Islet precursor cell (in vitro differentiated cells): Measurements from ENCODE around the gene MAP2K5.

ENCODE experiments used
- DNase-seq: peaks from one replicate; pipeline ENCODE4 v3.0.0-alpha.2; 2018

MAP2K5 gene

DNA sequence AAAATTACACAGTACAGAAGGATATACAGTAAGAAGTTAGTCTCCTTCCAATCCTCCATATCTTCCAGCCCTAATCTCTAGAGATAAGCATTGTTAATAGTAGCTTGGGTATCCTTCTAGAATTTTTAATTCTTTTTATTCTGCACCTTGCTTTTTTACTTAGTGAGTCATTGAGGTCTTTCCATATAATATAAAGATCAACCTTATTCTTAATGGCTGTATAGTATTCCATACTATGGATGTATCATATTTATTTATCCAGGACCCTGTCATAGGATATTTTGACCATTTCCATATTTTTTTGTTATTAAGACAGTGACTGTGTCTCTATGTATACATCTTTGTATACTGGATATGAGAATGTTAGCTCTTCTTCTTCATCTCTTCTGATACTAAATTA is 246.5 kb downstream of the MAP2K5 start:
- DNase-seq, result no peak

DNA sequence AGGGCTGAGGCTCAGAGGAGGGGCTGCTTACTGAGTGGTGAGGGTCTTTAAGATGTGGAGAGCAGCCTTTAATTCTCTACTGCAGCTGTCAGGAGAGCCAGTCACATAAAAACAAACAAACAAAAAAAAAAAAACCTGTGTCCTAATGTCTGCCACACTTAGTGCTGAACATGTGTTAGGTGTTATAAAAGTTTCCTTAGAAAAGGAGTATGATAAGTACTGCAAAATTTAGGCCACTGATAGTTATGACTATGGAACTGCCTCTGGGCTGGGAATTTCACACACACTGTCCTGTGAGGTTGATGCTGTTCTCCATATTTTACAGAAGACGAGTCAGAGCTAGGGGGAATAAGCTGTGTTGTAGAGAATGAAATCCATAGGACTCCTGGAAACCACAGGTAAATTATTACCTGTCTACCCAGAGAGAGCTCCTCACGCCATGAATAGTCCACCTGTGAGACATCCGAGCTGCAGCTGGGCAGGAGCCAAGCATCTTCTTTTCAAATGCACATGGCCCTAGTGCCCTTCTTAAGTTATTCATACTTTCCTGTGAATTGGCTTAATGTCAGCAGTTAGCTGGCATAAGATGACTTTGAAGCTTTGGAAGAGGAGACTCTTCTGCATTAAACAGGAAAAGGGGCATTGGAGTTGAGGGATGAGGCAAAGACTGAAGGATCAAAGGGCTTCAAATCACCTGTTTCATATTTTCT is 248.3 kb downstream of the MAP2K5 start:
- no peak for DNase-seq

GRCh38 chr15:67792250-67792942 is 249.9 kb downstream of the MAP2K5 start:
- no peak for DNase-seq

GRCh38 chr15:67794832-67795574 is 252.5 kb downstream of the MAP2K5 start:
- DNase-seq, result no peak

DNA sequence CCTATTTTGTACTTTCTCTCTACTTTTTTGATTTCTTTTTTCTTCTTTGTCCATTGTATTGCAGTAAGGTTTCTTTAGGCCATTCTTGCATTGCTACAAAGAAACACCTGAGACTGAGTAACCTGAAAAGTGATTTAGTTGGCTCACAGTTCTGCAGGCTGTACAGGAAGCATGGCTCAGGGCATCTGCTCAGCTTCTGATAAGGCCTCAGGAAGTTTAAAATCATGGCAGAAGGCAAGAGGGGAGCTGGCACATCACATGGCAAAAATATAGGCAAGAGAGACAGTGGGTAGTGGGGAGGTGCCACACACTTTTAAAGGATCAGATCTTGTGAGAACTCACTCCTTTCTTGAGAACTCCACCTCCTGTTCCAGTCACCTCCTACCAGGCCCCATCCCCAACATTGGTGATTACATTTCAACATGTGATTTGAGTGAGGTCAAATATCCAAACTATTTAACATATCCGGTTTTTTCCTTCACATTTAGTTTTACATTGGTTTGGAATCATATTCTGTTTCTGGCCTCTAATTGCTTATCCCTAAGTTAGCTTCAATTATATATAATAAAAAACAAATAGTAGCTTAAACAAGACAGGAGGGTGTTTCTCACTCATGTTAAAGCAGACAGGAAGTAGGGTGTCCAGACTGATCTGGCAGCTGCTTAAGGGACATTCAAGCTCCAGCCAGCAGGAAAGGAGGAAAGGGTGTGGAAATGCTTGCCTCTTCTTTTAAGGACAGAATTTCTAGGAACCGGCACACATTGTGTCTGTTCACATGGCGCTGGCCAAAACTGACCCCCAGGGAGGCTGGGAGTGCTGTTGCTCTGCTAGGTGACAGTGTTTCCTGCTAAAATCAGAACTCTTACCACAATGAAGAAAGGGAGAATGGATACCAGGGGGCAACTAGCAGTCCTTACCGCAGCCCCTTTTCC is 254.0 kb downstream of the MAP2K5 start:
- DNase-seq, result no peak

DNA sequence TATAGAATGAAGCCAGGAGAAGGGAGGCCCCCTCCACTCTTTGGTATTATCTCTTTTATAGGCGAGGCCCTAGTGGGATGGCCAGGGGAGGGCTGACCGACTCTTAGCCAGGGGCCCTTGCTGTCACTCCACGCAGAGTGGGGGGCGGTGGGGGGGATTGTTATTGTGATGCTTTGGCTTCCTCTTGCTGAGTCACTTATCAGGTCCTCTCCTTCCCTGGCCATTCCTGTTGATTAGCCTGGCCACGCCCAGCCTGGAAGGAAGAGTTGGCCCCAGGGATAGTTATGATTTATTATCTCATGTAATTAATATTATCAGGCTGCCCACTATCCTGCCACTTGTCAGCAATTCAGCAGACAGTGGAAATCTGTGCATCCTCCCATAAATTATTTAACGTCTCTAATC is 257.3 kb downstream of the MAP2K5 start:
- peak; percentile 26 for DNase-seq

DNA sequence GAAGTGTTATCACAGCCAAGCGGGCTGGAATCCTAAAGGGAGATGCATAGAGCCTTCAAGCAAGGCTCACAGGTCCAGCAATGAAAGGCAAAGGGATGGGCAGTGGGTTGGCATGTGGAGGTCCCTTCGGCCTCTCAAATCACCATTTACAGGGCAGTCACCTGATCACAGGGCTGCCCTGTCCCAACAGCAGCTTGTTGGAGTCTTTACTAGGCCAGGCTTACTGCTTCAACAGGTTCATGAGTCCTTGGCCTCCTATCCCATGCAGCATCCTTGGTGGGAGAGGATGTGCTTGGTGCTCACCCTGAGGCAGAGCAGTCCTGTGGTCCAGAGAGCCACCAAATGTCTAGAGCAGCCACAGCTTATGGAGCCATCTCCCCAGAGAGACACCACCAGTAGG is 258.6 kb downstream of the MAP2K5 start:
- DNase-seq, result peak; percentile 29

GRCh38 chr15:67801926-67802914 is 259.7 kb downstream of the MAP2K5 start:
- DNase-seq, result peak; percentile 35

DNA sequence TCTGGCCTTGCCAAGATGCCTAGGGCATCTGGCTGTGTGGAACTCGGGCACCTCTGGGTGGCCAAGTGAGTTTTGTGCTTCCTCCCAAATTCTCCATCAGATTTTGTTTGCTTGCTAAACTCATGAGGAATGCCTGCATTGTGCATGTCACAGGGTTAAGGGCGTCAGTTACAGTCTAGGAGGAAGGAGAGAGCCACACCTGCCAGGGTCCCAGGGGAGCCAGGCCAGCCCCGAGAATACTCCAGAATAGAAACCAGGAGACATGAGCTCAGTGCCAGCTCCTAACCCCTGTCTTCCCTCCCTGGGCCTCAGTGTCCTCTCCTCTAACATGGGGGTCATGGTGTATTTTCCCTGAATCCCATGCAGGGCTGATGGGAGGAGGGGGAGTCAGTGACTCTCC is 260.8 kb downstream of the MAP2K5 start:
- DNase-seq, result peak; percentile 21

DNA sequence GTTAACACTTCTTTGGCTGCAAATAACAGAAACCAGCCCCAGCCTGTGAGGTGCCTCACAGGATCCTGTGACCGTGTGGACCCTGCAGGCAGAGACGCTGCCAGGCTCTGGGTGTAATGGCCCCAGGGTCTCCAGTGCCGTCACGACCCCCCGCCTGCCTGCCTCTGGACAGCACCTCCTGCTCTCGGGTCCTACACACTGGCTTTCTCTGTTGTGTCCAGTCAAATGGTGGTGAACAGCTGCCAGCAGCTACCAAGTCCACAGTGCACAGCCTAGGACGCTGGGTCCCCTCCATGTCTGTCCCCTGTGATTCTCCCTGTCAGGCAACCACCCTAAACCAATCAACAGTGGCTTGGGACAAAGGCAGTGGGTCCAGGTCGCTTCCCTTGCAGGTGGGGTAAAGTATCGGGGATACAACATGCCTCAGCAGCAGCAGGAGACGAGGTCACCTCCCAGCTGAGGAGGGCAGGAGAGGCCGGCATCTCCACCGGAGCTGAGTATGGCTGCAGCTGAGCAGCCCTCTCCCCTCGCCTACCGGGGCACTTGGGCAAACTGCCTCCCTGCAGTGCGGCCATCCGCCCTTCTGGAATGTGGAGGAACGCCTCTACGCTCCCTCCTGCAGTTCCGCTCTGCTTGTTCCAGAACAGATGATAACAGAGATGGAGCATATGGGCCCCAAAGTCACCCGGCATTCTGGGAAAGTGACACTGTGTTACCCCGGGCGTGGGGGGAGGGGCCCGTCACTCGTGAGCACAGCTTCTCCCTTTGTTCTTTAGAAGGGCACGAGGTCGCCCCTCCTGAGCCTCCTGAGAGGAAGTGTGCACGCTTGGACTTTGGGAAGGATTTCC is 261.7 kb downstream of the MAP2K5 start:
- peak; percentile 54 for DNase-seq

GRCh38 chr15:67805008-67805665 is 262.6 kb downstream of the MAP2K5 start:
- DNase-seq, result peak; percentile 40

- DNase-seq, result peak; percentile 43
These were observed 263.4 kb downstream of the MAP2K5 start for GRCh38 chr15:67805666-67806516.

DNA sequence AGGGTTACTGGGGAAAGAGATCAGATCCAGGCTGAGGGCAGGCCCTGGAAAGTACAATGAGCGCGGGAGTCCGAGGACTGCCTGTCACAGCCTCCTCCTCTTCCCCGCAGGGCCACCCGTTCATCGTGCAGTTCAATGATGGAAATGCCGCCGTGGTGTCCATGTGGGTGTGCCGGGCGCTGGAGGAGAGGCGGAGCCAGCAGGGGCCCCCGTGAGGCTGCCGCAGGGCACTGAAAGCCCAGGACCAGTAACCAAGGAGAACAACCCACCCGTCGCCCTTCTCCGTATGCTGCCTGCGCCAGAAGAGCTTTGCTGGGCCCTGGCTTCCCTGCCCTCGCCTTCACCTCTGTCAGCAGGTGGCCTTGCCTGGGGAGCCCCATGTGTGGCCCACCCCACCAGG is 264.0 kb downstream of the MAP2K5 start:
- DNase-seq, result peak; percentile 48

GRCh38 chr15:67807141-67807540 is 264.6 kb downstream of the MAP2K5 start:
- DNase-seq, result peak; percentile 47

- peak; percentile 15 for DNase-seq
These were observed 265.3 kb downstream of the MAP2K5 start for GRCh38 chr15:67807836-67808235.

DNA sequence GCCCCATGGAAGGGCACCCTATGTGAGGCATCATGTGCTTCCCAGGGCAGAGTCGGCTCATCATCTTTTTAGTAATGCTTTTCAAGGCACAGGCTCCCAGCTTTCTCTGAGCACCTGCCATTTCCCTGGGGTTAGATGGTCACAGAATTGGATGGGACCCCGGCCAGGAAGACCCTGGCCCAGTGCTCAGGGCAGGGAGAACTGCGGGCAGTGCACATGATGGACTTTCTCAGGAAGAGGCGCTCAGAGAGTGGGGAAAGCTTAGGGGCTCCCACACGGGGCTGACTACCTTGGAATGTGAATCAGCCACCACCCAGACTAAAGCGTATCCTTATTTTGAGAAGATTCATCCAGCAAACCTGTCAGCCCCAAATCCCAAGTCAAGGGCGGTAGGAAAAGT is 266.3 kb downstream of the MAP2K5 start:
- DNase-seq, result peak; percentile 32

DNA sequence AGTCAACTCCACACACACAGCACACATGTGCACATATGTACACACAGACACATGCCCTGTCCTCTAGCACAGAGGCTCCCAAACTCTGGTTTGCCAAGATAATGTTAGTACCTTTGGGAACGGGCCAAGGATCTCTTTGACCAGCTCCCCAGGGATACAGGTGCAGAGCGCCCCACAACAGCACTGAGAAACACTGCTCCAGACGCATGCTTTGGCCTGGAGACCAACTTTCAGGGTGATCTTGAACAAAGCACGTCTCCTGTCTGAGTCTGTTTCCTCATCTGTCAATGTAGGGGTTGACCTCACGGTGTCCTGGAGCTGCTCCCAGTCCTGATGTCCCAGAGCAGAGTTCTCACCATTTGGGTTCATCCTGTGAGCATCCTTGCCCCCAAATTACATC is 266.9 kb downstream of the MAP2K5 start:
- DNase-seq, result peak; percentile 31

DNA sequence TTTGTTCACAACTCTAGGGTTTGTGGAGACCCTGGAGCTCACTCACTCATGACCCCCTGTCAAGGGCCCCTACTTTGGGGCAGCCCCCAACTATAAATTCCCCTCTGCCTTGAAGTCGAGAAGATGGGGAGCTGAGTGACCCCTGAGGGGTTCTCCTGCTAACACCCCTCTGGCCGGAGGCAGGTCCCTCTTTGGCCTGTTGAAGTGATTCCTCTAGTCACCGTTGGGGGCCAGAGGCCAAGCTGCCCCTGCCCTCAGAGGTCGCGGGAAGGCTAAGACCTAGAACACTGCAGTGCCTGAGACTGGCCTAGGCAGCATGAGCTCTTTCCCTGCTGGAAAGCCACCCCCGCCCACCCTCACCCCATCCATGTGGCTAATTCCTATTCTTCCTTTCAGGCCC is 267.4 kb downstream of the MAP2K5 start:
- DNase-seq, result peak; percentile 14

DNA sequence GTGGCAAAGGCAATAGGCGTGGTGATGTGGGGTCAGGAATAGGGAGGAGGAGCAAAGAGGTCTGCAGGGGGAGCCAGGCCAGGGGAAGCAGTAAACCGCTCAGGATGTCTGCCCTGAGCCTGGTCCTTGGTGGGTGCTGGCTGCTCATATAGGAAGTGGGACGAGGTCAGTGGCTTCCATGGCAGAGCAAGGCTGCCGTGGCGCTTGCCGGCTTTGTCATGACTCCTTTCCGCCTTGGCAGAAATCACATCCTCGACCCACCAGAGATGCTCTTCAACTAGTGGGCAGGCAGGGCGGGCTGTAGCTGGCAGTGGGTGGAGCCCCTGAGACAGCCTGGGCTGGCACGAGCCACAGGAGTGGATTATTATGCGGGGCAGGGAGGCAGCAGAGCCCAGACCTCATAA is 269.7 kb downstream of the MAP2K5 start:
- peak; percentile 47 for DNase-seq
